HL-60 (cell line): ENCODE data around the gene MED15.
"Not testable (repeated sequence)": the region's sequence is repeated elsewhere in the genome, so short reads cannot be mapped to it uniquely, and the experiment has no call there.

Source experiments
- DNase-seq, 2 experiments: peaks; one replicate each; pipeline ENCODE4 v3.0.0-alpha.2; 2010 to 2020; ENCODE audit warnings: low read depth in 1 of 2, low spot score in 1 of 2
- H3K27ac ChIP-seq: fragments of 250-450 bp; sonication (Bioruptor Pico); replicated peaks from 2 replicates; pipeline ENCODE4 v1.5.1; 2020; ENCODE audit warnings: mild to moderate bottlenecking, moderate library complexity
- H3K27me3 ChIP-seq: fragments of 250-450 bp; sonication (Bioruptor Pico); 2 replicates; pipeline ENCODE4 v1.5.1; 2021; ENCODE audit warnings: mild to moderate bottlenecking, moderate library complexity; ENCODE audit not compliant: insufficient read depth, poor library complexity, severe bottlenecking
- H3K4me3 ChIP-seq: replicated peaks from 2 replicates; pipeline ENCODE4 v1.5.1; 2011; ENCODE audit warnings: mild to moderate bottlenecking, control low read depth, low read length; ENCODE audit not compliant: insufficient read depth
- GABPA ChIP-seq: IDR thresholded peaks from 2 replicates; pipeline ENCODE4 v1.6.1; 2012; ENCODE audit warnings: low read depth
- POLR2AphosphoS5 ChIP-seq: IDR thresholded peaks from 2 replicates; pipeline ENCODE4 v1.6.1; 2012; ENCODE audit warnings: low read depth
- REST ChIP-seq: IDR thresholded peaks from 2 replicates; pipeline ENCODE4 v1.6.1; 2012; ENCODE audit warnings: low read depth; ENCODE audit not compliant: insufficient replicate concordance
- SPI1 ChIP-seq: IDR thresholded peaks from 2 replicates; pipeline ENCODE4 v1.6.1; 2012; ENCODE audit warnings: low read depth, mild to moderate bottlenecking, borderline replicate concordance
- TF ChIP-seq, protein P1 (sequence below): IDR thresholded peaks from one replicate; pipeline ENCODE4 v1.5.1; 2011; ENCODE audit warnings: low read length, control low read depth, inconsistent platforms; ENCODE audit not compliant: insufficient read depth

Gene MED15

GRCh38 chr22:20591295-20591645 is 83.9 kb downstream of the MED15 start:
- TF ChIP-seq REST (no peak), GABPA (no peak), SPI1 (no peak), POLR2AphosphoS5 (no peak)
- TF ChIP-seq, protein P1, sequence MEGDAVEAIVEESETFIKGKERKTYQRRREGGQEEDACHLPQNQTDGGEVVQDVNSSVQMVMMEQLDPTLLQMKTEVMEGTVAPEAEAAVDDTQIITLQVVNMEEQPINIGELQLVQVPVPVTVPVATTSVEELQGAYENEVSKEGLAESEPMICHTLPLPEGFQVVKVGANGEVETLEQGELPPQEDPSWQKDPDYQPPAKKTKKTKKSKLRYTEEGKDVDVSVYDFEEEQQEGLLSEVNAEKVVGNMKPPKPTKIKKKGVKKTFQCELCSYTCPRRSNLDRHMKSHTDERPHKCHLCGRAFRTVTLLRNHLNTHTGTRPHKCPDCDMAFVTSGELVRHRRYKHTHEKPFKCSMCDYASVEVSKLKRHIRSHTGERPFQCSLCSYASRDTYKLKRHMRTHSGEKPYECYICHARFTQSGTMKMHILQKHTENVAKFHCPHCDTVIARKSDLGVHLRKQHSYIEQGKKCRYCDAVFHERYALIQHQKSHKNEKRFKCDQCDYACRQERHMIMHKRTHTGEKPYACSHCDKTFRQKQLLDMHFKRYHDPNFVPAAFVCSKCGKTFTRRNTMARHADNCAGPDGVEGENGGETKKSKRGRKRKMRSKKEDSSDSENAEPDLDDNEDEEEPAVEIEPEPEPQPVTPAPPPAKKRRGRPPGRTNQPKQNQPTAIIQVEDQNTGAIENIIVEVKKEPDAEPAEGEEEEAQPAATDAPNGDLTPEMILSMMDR: no peak
- H3K4me3 ChIP-seq: no peak overlapping the region

GRCh38 chr22:20591660-20592310 is 84.4 kb downstream of the MED15 start:
- H3K27me3 ChIP-seq: peaks cover 2% of the 10 kb centered on the region
- DNase-seq: no peak

More at GRCh38 chr22:20591295-20591645, 83.9 kb downstream of the MED15 start:
- Histone ChIP-seq H3K27ac (no peak overlapping the region), H3K27me3 (peaks cover 2% of the 10 kb centered on the region)
- no peak for DNase-seq

GRCh38 chr22:20594038-20594437 is 86.6 kb downstream of the MED15 start:
- not testable (repeated sequence) for H3K27me3 ChIP-seq, H3K4me3 ChIP-seq, DNase-seq, H3K27ac ChIP-seq

More at GRCh38 chr22:20591660-20592310, 84.4 kb downstream of the MED15 start:
- H3K27ac ChIP-seq: no peak overlapping the region
- TF ChIP-seq POLR2AphosphoS5 (no peak), SPI1 (no peak), REST (no peak), GABPA (no peak)
- TF ChIP-seq, protein P1: no peak
- H3K4me3 ChIP-seq: no peak overlapping the region

GRCh38 chr22:20594486-20594885 is 87.1 kb downstream of the MED15 start:
- not testable (repeated sequence) for H3K4me3 ChIP-seq, DNase-seq

DNA sequence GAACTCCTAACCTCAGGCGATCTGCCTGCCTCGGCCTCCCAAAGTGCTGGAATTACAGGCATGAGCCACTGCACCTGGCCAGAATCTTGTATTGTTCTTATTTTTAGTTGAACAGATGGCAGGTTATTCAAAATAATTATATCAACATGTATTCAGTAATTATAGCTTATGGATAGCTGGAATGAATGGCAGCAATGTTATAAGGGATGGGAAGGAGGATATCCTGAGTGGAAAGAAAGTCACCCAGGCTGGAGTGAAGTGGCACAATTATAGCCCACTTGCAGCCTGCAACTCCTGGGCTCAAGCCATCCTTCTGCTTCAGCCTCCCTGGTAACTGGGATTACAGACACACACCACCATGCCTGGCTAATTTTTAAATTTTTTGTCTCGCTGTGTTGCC is 88.1 kb downstream of the MED15 start:
- no peak overlapping the region for H3K4me3 ChIP-seq
- TF ChIP-seq, protein P1: no peak
- no peak for TF ChIP-seq REST
- TF ChIP-seq POLR2AphosphoS5: no peak
- TF ChIP-seq SPI1: no peak
- TF ChIP-seq GABPA: no peak
- peaks cover 2% of the 10 kb centered on the region for H3K27me3 ChIP-seq
- H3K27ac ChIP-seq: no peak overlapping the region
- DNase-seq: no peak

More at GRCh38 chr22:20594486-20594885, 87.1 kb downstream of the MED15 start:
- H3K27me3 ChIP-seq, H3K27ac ChIP-seq: not testable (repeated sequence)
